ENCODE results near the gene SYT4. TPM values are rescaled to one million over a fixed set of nuclear protein-coding genes. Genes with fewer than 3 reads are reported as not detected.

The SYT4 gene
- total and polyA plus RNA-seq, 2 of the 4 experiments (the other 2 are of a cell fraction): not detected

- Histone ChIP-seq H4K5ac (ENCODE audit: low read depth, low read length) (no peak overlapping the region), H3K27ac (ENCODE audit: insufficient read depth, low read length) (no peak overlapping the region), H2BK20ac (ENCODE audit: low read depth, low read length) (no peak overlapping the region), H3K4me1 (ENCODE audit: control insufficient read depth, insufficient read depth, low read length) (no peaks in the 10 kb centered on the region), H3K56ac (ENCODE audit: extremely low read depth, insufficient read depth, low read length) (no peak overlapping the region), H2BK120ac (ENCODE audit: low read depth, low read length) (no peak overlapping the region), H2AFZ (replicated peaks; ENCODE audit: low read length, poor library complexity) (no peak overlapping the region), H3K27me3 (ENCODE audit: control insufficient read depth, insufficient read depth, low read length) (no peaks in the 10 kb centered on the region), H3K4me2 (ENCODE audit: low read depth, low read length) (no peak overlapping the region), H4K8ac (ENCODE audit: low read depth in 2 of 2, low read length in 2 of 2) (no peak overlapping the region), H2AK9ac (replicated peaks; ENCODE audit: low read depth, low read length, poor library complexity) (no peak overlapping the region), H3K23ac (ENCODE audit: low read depth, low read length) (no peak overlapping the region), H3K18ac (ENCODE audit: low read depth, low read length) (no peak overlapping the region), H3K4me3 (ENCODE audit: insufficient read depth, low read depth, low read length) (no peak overlapping the region), H3K79me1 (ENCODE audit: low read depth in 1 of 2, low read length in 2 of 2) (no peaks in the 10 kb centered on the region), H4K91ac (ENCODE audit: insufficient read depth, low read depth, low read length) (no peak overlapping the region), H3K9me1 (ENCODE audit: insufficient read depth, low read length) (no peaks in the 10 kb centered on the region), H3K14ac (replicated peaks; ENCODE audit: low read depth, low read length) (no peak overlapping the region), H3K36me3 (ENCODE audit: control insufficient read depth, insufficient read depth, low read length) (no peaks in the 10 kb centered on the region), H2BK5ac (ENCODE audit: low read depth, low read length, poor library complexity, severe bottlenecking) (no peak overlapping the region), H4K20me1 (ENCODE audit: insufficient read depth, low read length) (no peaks in the 10 kb centered on the region), H2AK5ac (ENCODE audit: low read depth, low read length) (no peak overlapping the region), H2BK15ac (ENCODE audit: low read depth, low read length) (no peak overlapping the region), H3K9ac (ENCODE audit: low read depth, low read length) (no peak overlapping the region), H3K9me3 (ENCODE audit: control insufficient read depth, insufficient read depth, low read length) (0 out of 2 replicates have a peak, but pooled peaks cover 2% of the 10 kb centered on the region), H3K4ac (ENCODE audit: low read depth, low read length) (no peak overlapping the region)
- ATAC-seq (ENCODE audit: low read depth) (no peak), DNase-seq (no peak)
- in situ Hi-C loops (cut with MboI; ENCODE audit: low sequenced_read_pairs): no loop called here
- no TSS peak for BruUV-seq (replicated peaks)
- WGBS, 2 experiments (ENCODE audit: extremely low coverage in 2 of 2, insufficient read length in 1 of 2): no CpG with 5 or more reads among the region's 2 CpGs
- intact Hi-C loops (cut with micrococcal nuclease): no loop called here
- ChIA-PET CTCF (no interaction called here), POLR2A (ENCODE audit: unreplicated experiment) (no interaction called here)
- TF ChIP-seq FOS (IDR thresholded peaks at IDR 0.05; ENCODE audit: low read depth, low read length) (no peak), CTCF (conservative IDR thresholded peaks at IDR 0.05; ENCODE audit: low read depth, low read length) (no peak), BHLHE40 (IDR thresholded peaks at IDR 0.05; ENCODE audit: low read depth, low read length) (no peak), USF2 (IDR thresholded peaks at IDR 0.05; ENCODE audit: low read depth, low read length) (no peak), NFE2L2 (IDR thresholded peaks at IDR 0.05; ENCODE audit: low read depth, low read length) (no peak)
- dilution Hi-C loops (cut with HindIII; ENCODE audit: low sequenced_read_pairs, unreplicated experiment): no loop called here
Measured at GRCh38 chr18:43222501-43222900, 54.8 kb downstream of the SYT4 start.
